ENCODE measurements around the gene SPRED1. TPM values are rescaled to one million over a fixed set of nuclear protein-coding genes. Genes with fewer than 3 reads are reported as not detected.

Gene SPRED1
- total and polyA plus RNA-seq, 2 of the 13 experiments (the other 11 are each of a cell fraction or from before 2014, with no cell fraction given) = 3.8 to 9.6 TPM

DNA sequence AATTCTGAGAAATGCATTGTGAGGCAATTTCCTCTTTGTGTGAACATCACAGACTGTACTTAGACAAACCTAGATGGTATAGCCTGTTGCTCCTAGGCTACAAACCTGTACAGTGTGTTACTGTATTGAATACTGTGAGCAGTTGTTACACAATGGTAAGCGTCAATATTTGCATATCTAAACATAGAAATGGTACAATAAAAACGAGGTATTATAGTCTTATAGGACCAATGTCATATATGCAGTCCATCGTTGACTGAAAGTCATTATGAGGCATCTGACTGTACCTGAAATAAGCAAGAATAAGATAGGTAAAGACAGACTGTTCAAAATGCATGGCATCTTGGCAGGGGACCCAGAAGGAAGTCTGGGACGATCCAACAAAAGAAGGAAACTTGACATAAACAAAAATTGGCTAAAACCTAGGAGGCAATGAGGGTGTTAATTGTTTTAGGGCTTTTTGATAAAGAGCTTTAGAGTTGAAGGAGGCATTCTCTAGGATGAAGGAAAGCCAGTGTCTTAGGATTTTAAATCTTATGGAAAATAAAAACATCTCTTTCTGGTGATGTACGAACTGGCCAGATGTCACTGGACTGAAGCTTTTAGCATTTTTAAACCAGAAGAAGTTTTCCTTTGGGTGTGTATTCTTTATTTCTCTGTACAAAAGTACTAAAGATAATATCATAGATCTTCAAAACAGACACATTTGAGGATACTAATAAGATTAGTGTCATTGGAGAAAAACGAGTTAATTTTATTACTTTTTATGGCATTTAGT lies 9.2 kb upstream of the SPRED1 start:
- POLR2A ChIA-PET = no interaction called here
- no peak overlapping the region for H3K9ac ChIP-seq (ENCODE audit: insufficient read depth, low read depth, low read length)
- under 1% methylated on average over 6 of the region's 6 CpGs for WGBS (ENCODE audit: low lambda C conversion rate)
- no peak overlapping the region for H3K4me2 ChIP-seq (ENCODE audit: low read depth, low read length)
- CTCF ChIA-PET (ENCODE audit: low intra/inter-chr PET ratio, low total read pairs) = no interaction called here
- no peak for ATAC-seq
- no peaks in the 10 kb centered on the region for H3K4me1 ChIP-seq (ENCODE audit: insufficient read depth, low read length)
- TF ChIP-seq HNRNPUL1 (IDR thresholded peaks at IDR 0.05; ENCODE audit: low read depth, low read length) (no peak), GPN1 (CRISPR knock-in tag; IDR thresholded peaks at IDR 0.05; ENCODE audit: borderline replicate concordance) (no peak), ZNF674 (CRISPR knock-in tag; IDR thresholded peaks at IDR 0.05; ENCODE audit: low read depth) (no peak), FOXM1 (CRISPR knock-in tag; IDR thresholded peaks at IDR 0.05) (no peak), SP1 (IDR thresholded peaks at IDR 0.05) (no peak), SP1 (CRISPR knock-in tag; IDR thresholded peaks at IDR 0.05) (no peak), RBM39 (IDR thresholded peaks at IDR 0.05; ENCODE audit: low read depth, low read length, poor library complexity, severe bottlenecking) (no peak), BORCS8-MEF2B (CRISPR knock-in tag; IDR thresholded peaks at IDR 0.05) (no peak), MAX (IDR thresholded peaks at IDR 0.05) (no peak), ZNF776 (CRISPR knock-in tag; IDR thresholded peaks at IDR 0.05) (no peak), ZNF260 (CRISPR knock-in tag; IDR thresholded peaks at IDR 0.05; ENCODE audit: borderline replicate concordance, low read depth) (no peak), ZNF180 (CRISPR knock-in tag; IDR thresholded peaks at IDR 0.05; ENCODE audit: borderline replicate concordance, low read depth) (no peak), SRF (IDR thresholded peaks at IDR 0.05; ENCODE audit: low read depth, low read length) (no peak), HHEX (CRISPR knock-in tag; IDR thresholded peaks at IDR 0.05) (no peak), POLR2A (IDR thresholded peaks at IDR 0.05; ENCODE audit: insufficient read depth in 1 of 2, low read depth in 2 of 2, low read length in 2 of 2) (no peak), EEA1 (CRISPR knock-in tag; IDR thresholded peaks at IDR 0.05; ENCODE audit: borderline replicate concordance) (no peak), ZBTB26 (CRISPR knock-in tag; IDR thresholded peaks at IDR 0.05; ENCODE audit: borderline replicate concordance) (no peak), DMAP1 (CRISPR knock-in tag; IDR thresholded peaks at IDR 0.05) (no peak), ZNF124 (CRISPR knock-in tag; IDR thresholded peaks at IDR 0.05) (no peak), ZNF782 (CRISPR knock-in tag; IDR thresholded peaks at IDR 0.05; ENCODE audit: borderline replicate concordance) (no peak)
- TF ChIP-seq, protein P1, sequence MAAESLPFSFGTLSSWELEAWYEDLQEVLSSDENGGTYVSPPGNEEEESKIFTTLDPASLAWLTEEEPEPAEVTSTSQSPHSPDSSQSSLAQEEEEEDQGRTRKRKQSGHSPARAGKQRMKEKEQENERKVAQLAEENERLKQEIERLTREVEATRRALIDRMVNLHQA (CRISPR knock-in tag; IDR thresholded peaks at IDR 0.05) = no peak
- intact Hi-C loops (cut with micrococcal nuclease; ENCODE audit: unreplicated experiment) = loop anchor here (10.0 kb wide), 1 partner anchor 211 kb away; the partner anchor contains the start of gene FAM98B
- no peaks in the 10 kb centered on the region for H4K20me1 ChIP-seq (ENCODE audit: insufficient read depth, low read length)
- no peak overlapping the region for H3K4me3 ChIP-seq (replicated peaks in 1 of 3; ENCODE audit: insufficient read depth in 1 of 3, low read depth in 2 of 3, low read length in 3 of 3)
- no peak overlapping the region for H3K27ac ChIP-seq (ENCODE audit: extremely low read length, insufficient read depth, low read length)
- H3K36me3 ChIP-seq (replicated peaks in 1 of 2; ENCODE audit: control insufficient read depth in 1 of 2, insufficient read depth in 2 of 2, low read length in 2 of 2) = no peaks in the 10 kb centered on the region
- no peaks in the 10 kb centered on the region; a peak in 1 of 5 replicates for H3K27me3 ChIP-seq (ENCODE audit: control insufficient read depth in 1 of 2, insufficient read depth in 2 of 2, low read length in 2 of 2)
- no peaks in the 10 kb centered on the region for H3K9me3 ChIP-seq (ENCODE audit: low read length)
- no peaks in the 10 kb centered on the region for H3K79me2 ChIP-seq (ENCODE audit: insufficient read depth, low read length)
- DNase-seq (ENCODE audit: low spot score) = no peak
- no peak for FAIRE-seq
- in situ Hi-C loops (cut with HindIII; ENCODE audit: extremely low pct_ligation_motif_present, low pct_unique_long_range_greater_than_20kb) = no loop called here
- H2AFZ ChIP-seq (ENCODE audit: low read length) = no peak overlapping the region
- no TSS peak for BruUV-seq (replicated peaks)

Measured in HepG2 (cell line).